ENCODE measurements around the gene AAK1.
"Not testable (repeated sequence)": the region's sequence is repeated elsewhere in the genome, so short reads cannot be mapped to it uniquely, and the experiment has no call there.

The AAK1 gene

GRCh38 chr2:69624131-69624530, 19.4 kb downstream of the AAK1 start:
- no peak for DNase-seq

GRCh38 chr2:69623236-69623635, 20.3 kb downstream of the AAK1 start:
- DNase-seq: no peak

- not testable (repeated sequence) for DNase-seq
Observed at GRCh38 chr2:69622805-69623204, 20.7 kb downstream of the AAK1 start.

GRCh38 chr2:69622017-69622540, 21.5 kb downstream of the AAK1 start:
- DNase-seq: not testable (repeated sequence)

- DNase-seq: no peak
Observed at GRCh38 chr2:69621440-69621839, 22.1 kb downstream of the AAK1 start.

GRCh38 chr2:69620870-69621269, 22.7 kb downstream of the AAK1 start:
- DNase-seq: no peak

GRCh38 chr2:69619725-69620124, 23.8 kb downstream of the AAK1 start:
- DNase-seq: no peak

- DNase-seq: no peak
Observed at GRCh38 chr2:69618362-69618761, 25.2 kb downstream of the AAK1 start.

GRCh38 chr2:69617744-69618143, 25.8 kb downstream of the AAK1 start:
- no peak for DNase-seq

- DNase-seq: peak; percentile 65
Observed at GRCh38 chr2:69616755-69617154, 26.8 kb downstream of the AAK1 start.

GRCh38 chr2:69615969-69616368, 27.6 kb downstream of the AAK1 start:
- no peak for DNase-seq

GRCh38 chr2:69615078-69615625, 28.4 kb downstream of the AAK1 start:
- no peak for DNase-seq

GRCh38 chr2:69612707-69613106, 30.8 kb downstream of the AAK1 start:
- no peak for DNase-seq

GRCh38 chr2:69612200-69612599, 31.3 kb downstream of the AAK1 start:
- DNase-seq: no peak

- no peak for DNase-seq
Observed at GRCh38 chr2:69608109-69608508, 35.4 kb downstream of the AAK1 start.

- not testable (repeated sequence) for DNase-seq
Observed at GRCh38 chr2:69606771-69607170, 36.8 kb downstream of the AAK1 start.

- DNase-seq: no peak
Observed at GRCh38 chr2:69605284-69605683, 38.3 kb downstream of the AAK1 start.

GRCh38 chr2:69604836-69605235, 38.7 kb downstream of the AAK1 start:
- no peak for DNase-seq

- DNase-seq: no peak
Observed at GRCh38 chr2:69604026-69604678, 39.4 kb downstream of the AAK1 start.

- peak; percentile 14 for DNase-seq
Observed at GRCh38 chr2:69603146-69603743, 40.3 kb downstream of the AAK1 start.

GRCh38 chr2:69601179-69601612, 42.3 kb downstream of the AAK1 start:
- DNase-seq: no peak

- DNase-seq: no peak
Observed at GRCh38 chr2:69600425-69600824, 43.1 kb downstream of the AAK1 start.

- no peak for DNase-seq
Observed at GRCh38 chr2:69597843-69598610, 45.5 kb downstream of the AAK1 start.

- no peak for DNase-seq
Observed at GRCh38 chr2:69597105-69597504, 46.4 kb downstream of the AAK1 start.
